BJ (cell line): Measurements from ENCODE around the gene SPTBN4. TPM values are rescaled to one million over a fixed set of nuclear protein-coding genes. Genes with fewer than 3 reads are reported as not detected.

Experiments
- CTCF ChIA-PET: fragments of 350-600 bp; formaldehyde crosslinking; extraction: SDS; loops from one replicate; lab custom pipeline; 2021; ENCODE audit warnings: antibody characterized with exemption, inconsistent platforms; lab: Yijun Ruan, JAX
- POLR2A ChIA-PET: fragments of 300-600 bp; sonication (Branson Sonifier 250); formaldehyde crosslinking; extraction: SDS; loops from one replicate; lab custom pipeline; 2021; ENCODE audit warnings: antibody characterized with exemption; lab: Charles Lee
- DNase-seq: peaks from one replicate; pipeline ENCODE4 v3.0.0-alpha.2; 2011; ENCODE audit warnings: low read depth
- H3K27me3 ChIP-seq: 2 replicates; pipeline ENCODE4 v1.6.0; 2011; ENCODE audit warnings: low read length; ENCODE audit not compliant: control insufficient read depth, insufficient read depth
- H3K36me3 ChIP-seq: 2 replicates; pipeline ENCODE4 v1.5.1; 2011; ENCODE audit warnings: low read length; ENCODE audit not compliant: control insufficient read depth, insufficient read depth
- H3K4me3 ChIP-seq: 2 replicates; pipeline ENCODE4 v1.5.1; 2011; ENCODE audit warnings: low read depth, mild to moderate bottlenecking, control low read depth, low read length
- polyA plus RNA-seq: library from polyadenylated mRNA; depleted of rRNA; stranded (reverse); fragments of >200 nt; gene quantifications from 2 replicates; pipeline ENCODE4 v1.2.3, GENCODE V29; 2011
- TF ChIP-seq, protein P1 (sequence below): IDR thresholded peaks from 2 replicates; pipeline ENCODE4 v1.5.1; 2011; ENCODE audit warnings: low read depth, mild to moderate bottlenecking, control low read depth, inconsistent platforms, low read length, moderate library complexity; ENCODE audit not compliant: insufficient read depth

SPTBN4 gene
- polyA plus RNA-seq, 1 experiment, result 0.93 TPM

DNA sequence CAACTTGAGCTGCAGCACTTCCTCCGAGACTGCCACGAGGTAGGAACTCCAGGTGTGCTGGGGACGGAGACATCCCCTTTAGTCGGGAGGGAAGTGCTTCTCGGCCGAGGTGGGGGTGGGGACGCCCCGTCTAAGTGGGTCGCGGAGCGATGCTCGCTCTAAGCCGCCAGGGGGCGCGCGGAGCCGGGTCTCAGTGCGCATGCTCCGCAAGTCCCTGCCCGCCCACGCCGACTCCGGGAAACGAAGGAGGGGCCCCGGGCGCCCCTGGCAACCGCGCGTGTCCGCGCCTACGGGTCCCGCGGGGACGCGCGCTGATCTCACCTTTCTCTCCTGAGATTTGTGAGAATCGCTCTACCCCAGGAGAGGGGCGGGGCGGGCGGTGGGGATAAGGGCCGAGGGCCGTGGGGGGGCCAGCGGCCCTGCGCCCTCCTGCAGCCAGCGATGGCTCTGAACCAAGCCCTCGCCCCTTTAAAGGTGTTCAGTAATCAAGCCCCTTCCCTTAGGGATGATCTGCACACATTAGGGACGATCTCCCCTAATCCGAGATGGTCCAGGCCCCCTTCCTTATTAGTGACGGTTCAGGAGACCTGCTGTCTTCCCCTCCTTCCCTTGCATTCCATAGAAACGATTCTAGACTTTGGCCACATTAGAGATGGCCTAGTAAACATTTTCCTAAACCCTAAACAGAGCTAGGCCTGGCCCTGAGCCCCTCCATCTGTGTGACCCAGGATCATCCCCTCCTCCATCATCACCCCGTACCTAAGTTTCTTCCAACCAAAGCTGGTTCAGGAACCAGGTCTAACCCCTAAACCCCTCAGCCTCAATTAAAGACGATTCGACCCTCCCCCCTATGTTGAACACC is 62.5 kb downstream of the SPTBN4 start:
- peak overlapping the region; percentile 42 for H3K4me3 ChIP-seq
- POLR2A ChIA-PET, result no interaction called here
- CTCF ChIA-PET, result interaction anchor here (0.5 to 3.7 kb wide), 9 partner anchors 8 to 1102 kb away, joined by 3 to 19 read pairs (median 4); no protein-coding TSS in a partner anchor
- H3K27me3 ChIP-seq, result peaks cover 4% of the 10 kb centered on the region
- H3K36me3 ChIP-seq, result no peaks in the 10 kb centered on the region
- peak; percentile 9 for DNase-seq
- TF ChIP-seq, protein P1, sequence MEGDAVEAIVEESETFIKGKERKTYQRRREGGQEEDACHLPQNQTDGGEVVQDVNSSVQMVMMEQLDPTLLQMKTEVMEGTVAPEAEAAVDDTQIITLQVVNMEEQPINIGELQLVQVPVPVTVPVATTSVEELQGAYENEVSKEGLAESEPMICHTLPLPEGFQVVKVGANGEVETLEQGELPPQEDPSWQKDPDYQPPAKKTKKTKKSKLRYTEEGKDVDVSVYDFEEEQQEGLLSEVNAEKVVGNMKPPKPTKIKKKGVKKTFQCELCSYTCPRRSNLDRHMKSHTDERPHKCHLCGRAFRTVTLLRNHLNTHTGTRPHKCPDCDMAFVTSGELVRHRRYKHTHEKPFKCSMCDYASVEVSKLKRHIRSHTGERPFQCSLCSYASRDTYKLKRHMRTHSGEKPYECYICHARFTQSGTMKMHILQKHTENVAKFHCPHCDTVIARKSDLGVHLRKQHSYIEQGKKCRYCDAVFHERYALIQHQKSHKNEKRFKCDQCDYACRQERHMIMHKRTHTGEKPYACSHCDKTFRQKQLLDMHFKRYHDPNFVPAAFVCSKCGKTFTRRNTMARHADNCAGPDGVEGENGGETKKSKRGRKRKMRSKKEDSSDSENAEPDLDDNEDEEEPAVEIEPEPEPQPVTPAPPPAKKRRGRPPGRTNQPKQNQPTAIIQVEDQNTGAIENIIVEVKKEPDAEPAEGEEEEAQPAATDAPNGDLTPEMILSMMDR, result peak; percentile 94

DNA sequence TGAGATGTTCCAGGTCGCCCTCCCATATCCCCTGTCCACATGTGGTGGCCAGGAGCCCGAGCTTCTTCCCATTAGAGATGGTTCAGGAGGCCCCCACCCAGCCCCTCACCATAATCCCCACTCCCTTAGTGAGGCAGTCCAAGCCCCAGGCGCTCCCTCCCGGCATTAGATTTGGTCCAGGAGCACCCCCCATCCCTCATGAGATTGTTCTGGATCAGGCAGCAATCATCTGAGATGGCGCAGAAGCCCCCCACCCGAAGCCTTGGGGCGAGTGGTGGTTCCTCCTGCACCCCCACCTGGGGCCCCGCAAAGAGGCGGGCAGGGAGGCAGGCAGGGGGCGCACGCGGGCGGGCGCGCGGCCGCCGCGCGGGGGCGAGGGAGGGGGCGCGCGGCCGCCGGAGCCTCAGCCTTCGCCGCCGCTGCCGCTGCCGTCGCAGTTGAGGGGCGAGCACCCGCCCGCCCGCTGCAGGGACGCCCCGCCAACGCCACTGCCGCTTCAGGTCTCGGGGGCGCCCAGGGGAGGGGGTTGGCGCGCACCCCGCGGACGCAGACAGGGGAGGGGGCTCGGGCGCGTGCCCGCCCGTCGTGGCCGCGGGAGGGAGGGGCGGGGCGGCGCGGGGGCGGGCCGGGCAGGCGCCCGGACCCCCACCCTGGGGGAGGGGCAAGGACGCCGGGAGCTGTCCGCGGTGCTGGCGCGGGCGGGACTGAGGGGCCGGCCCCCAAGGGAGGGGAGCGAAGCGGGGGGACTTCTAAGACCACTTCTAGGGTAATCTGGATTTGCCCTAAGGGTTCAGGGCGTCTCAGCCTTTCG is 63.5 kb downstream of the SPTBN4 start:
- TF ChIP-seq, protein P1, result peak; percentile 34
- ChIA-PET POLR2A (no interaction called here), CTCF (interaction anchor here (0.5 to 3.7 kb wide), 6 partner anchors 9 to 1103 kb away, joined by 4 to 19 read pairs (median 4); no protein-coding TSS in a partner anchor)
- Histone ChIP-seq H3K36me3 (no peaks in the 10 kb centered on the region), H3K27me3 (peaks cover 4% of the 10 kb centered on the region), H3K4me3 (no peak overlapping the region)
- no peak for DNase-seq

- no peaks in the 10 kb centered on the region for H3K36me3 ChIP-seq
- CTCF ChIA-PET, result interaction anchor here (1.4 to 2.7 kb wide), 5 partner anchors 8 to 101 kb away, joined by 6 to 17 read pairs (median 8); partner anchors contain the start of gene LTBP4
- H3K4me3 ChIP-seq, result no peak overlapping the region
- TF ChIP-seq, protein P1, result peak; percentile 35; the same call in 1 of the 2 replicates
- DNase-seq, result no peak
- peaks cover 4% of the 10 kb centered on the region for H3K27me3 ChIP-seq
- POLR2A ChIA-PET, result no interaction called here
Observed at GRCh38 chr19:40533508-40533907, 66.7 kb downstream of the SPTBN4 start.

- TF ChIP-seq, protein P1, result no peak
- Histone ChIP-seq H3K4me3 (no peak overlapping the region), H3K27me3 (peaks cover 4% of the 10 kb centered on the region), H3K36me3 (no peaks in the 10 kb centered on the region)
- DNase-seq, result no peak
- ChIA-PET POLR2A (no interaction called here), CTCF (interaction anchor here (2.7 kb wide), 1 partner anchor 66 kb away, joined by 8 read pairs; the partner anchor contains the start of gene LTBP4)
Observed at GRCh38 chr19:40534148-40534547, 67.3 kb downstream of the SPTBN4 start.
